GM12892 (cell line): ENCODE results near the gene SVIL.

Experiments used
- POLR2A ChIP-seq: IDR thresholded peaks from 2 replicates; pipeline ENCODE4 v1.6.1; 2011; ENCODE audit warnings: low read depth, low read length, control low read depth
- POLR2AphosphoS5 ChIP-seq: IDR thresholded peaks from 2 replicates; pipeline ENCODE4 v1.6.1; 2011; ENCODE audit warnings: low read depth, low read length, control low read depth
- TAF1 ChIP-seq: IDR thresholded peaks from 2 replicates; pipeline ENCODE4 v1.6.1; 2011; ENCODE audit warnings: low read depth, mild to moderate bottlenecking, control low read depth, low read length, borderline replicate concordance

GRCh38 chr10:29443745-29444523, 190.8 kb downstream of the SVIL start:
- TF ChIP-seq POLR2A (no peak), POLR2AphosphoS5 (no peak), TAF1 (no peak)
